Brain microvascular endothelial cell (primary cell): ENCODE data around the gene SEMA3F.

Source experiments
- DNase-seq: peaks from one replicate; pipeline ENCODE4 v3.0.0-alpha.2; 2020
- H3K27ac ChIP-seq: fragments of 250-450 bp; sonication (Bioruptor Pico); 2 replicates; pipeline ENCODE4 v1.5.1; 2020; ENCODE audit warnings: mild to moderate bottlenecking, moderate library complexity
- H3K27me3 ChIP-seq: fragments of 250-450 bp; sonication (Bioruptor Pico); replicated peaks from 2 replicates; pipeline ENCODE4 v1.5.1; 2020; ENCODE audit warnings: mild to moderate bottlenecking
- H3K36me3 ChIP-seq: fragments of 250-450 bp; sonication (Bioruptor Pico); replicated peaks from 2 replicates; pipeline ENCODE4 v1.5.1; 2020; ENCODE audit warnings: mild to moderate bottlenecking
- H3K4me3 ChIP-seq: 2 replicates; pipeline ENCODE4 v1.5.1; 2011; ENCODE audit warnings: low read depth, mild to moderate bottlenecking, control low read depth, low read length, moderate library complexity
- in situ Hi-C: cut with HindIII; loops from 2 replicates; pipeline ENCODE4 v1.10.0; 2017; ENCODE audit warnings: low sequenced_read_pairs, low pct_ligation_motif_present
- TF ChIP-seq, protein P1 (sequence below): IDR thresholded peaks from 2 replicates; pipeline ENCODE4 v1.5.1; 2011; ENCODE audit warnings: low read depth, mild to moderate bottlenecking, moderate library complexity, low read length, control low read depth, inconsistent platforms; ENCODE audit errors: missing control alignments

Gene SEMA3F

DNA sequence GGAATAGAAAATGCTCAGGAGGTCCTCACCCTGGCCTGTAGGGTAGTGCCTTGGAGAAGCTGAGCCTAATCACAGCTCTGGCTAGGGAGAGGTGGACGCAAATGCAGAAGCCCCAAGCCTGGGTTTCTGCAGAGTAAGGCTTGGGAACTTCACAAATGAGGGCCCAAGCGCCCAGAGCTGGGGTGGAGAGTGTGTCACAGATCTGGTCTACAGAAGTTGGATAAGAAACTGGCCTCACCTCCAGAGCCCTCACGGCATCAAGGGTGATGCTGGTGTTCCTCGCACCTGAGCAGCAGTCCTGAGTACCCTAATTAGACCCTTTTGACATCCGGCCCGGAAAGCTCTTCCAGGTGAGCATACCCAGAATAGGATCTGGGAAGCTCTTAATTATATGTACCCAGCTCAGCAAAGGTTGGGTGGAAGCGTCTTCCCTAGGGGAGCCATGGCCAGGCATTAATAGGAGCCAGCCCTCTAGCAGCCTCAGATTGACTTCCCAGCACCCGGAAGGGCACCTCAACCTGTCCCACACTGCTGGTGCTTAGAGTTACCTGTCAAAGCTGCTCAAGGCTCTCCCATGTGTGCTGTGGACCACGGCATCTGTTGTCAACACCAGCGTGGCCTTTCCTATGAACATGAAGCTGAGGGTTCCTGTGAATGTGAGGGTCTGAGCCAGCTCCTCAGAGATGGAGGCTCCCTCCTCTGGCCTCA is 34.6 kb upstream of the SEMA3F start:
- in situ Hi-C loops, result no loop called here

GRCh38 chr3:50121072-50122032 is 33.8 kb upstream of the SEMA3F start:
- in situ Hi-C loops, result no loop called here
- Histone ChIP-seq H3K27me3 (no peaks in the 10 kb centered on the region), H3K4me3 (no peak overlapping the region), H3K36me3 (peaks cover 43% of the 10 kb centered on the region), H3K27ac (no peak overlapping the region)
- peak; percentile 47 for DNase-seq
- TF ChIP-seq, protein P1, sequence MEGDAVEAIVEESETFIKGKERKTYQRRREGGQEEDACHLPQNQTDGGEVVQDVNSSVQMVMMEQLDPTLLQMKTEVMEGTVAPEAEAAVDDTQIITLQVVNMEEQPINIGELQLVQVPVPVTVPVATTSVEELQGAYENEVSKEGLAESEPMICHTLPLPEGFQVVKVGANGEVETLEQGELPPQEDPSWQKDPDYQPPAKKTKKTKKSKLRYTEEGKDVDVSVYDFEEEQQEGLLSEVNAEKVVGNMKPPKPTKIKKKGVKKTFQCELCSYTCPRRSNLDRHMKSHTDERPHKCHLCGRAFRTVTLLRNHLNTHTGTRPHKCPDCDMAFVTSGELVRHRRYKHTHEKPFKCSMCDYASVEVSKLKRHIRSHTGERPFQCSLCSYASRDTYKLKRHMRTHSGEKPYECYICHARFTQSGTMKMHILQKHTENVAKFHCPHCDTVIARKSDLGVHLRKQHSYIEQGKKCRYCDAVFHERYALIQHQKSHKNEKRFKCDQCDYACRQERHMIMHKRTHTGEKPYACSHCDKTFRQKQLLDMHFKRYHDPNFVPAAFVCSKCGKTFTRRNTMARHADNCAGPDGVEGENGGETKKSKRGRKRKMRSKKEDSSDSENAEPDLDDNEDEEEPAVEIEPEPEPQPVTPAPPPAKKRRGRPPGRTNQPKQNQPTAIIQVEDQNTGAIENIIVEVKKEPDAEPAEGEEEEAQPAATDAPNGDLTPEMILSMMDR, result peak; percentile 84

More for the DNA sequence above, 34.6 kb upstream of the SEMA3F start:
- H3K27me3 ChIP-seq, result no peaks in the 10 kb centered on the region
- no peak for DNase-seq
- TF ChIP-seq, protein P1, result no peak
- no peak overlapping the region for H3K27ac ChIP-seq
- H3K4me3 ChIP-seq, result no peak overlapping the region
- peaks cover 51% of the 10 kb centered on the region for H3K36me3 ChIP-seq

- TF ChIP-seq, protein P1, result peak; percentile 23
- DNase-seq, result no peak
- no peak overlapping the region for H3K27ac ChIP-seq
- in situ Hi-C loops, result no loop called here
- no peaks in the 10 kb centered on the region for H3K27me3 ChIP-seq
- peaks cover 36% of the 10 kb centered on the region for H3K36me3 ChIP-seq
- H3K4me3 ChIP-seq, result no peak overlapping the region
Observed at GRCh38 chr3:50122071-50122470, 33.1 kb upstream of the SEMA3F start.

GRCh38 chr3:50122661-50123391 is 32.3 kb upstream of the SEMA3F start:
- Histone ChIP-seq H3K36me3 (peaks cover 30% of the 10 kb centered on the region), H3K27me3 (no peaks in the 10 kb centered on the region), H3K4me3 (no peak overlapping the region), H3K27ac (no peak overlapping the region)
- in situ Hi-C loops, result no loop called here
- no peak for DNase-seq
- TF ChIP-seq, protein P1, result no peak

DNA sequence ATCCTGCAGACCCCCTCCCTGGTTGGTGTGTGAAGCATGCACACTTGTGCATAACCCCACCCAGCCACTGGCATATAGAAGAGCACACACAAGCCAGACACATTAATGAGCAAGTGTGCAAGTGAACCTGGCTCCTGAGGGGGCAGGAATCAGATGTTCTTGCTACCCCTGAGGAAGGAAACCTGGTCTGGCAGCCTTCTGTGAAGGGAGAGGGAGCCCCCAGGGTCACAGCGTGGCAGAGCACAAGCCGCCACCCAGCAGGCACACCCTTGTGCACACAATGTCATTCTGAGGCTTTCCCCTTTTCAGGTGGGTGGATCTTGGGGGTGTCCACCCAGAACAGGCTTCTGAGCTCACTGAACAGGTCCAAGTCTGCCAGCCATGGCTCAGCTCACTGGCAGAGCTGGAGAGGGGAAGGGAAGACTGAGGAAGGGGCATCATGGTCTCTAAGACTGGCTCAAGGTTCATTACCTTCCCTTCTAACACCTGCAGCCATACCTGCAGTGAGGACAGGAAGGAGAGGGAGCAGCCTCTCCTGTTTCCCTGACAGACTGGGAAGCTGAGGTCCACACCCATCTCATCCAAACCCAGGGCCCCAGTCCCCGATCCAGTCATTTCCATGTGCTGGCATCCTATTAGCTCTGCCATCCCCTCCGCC is 31.6 kb upstream of the SEMA3F start:
- TF ChIP-seq, protein P1, result no peak
- Histone ChIP-seq H3K4me3 (no peak overlapping the region), H3K27ac (no peak overlapping the region), H3K27me3 (no peaks in the 10 kb centered on the region), H3K36me3 (peaks cover 23% of the 10 kb centered on the region)
- in situ Hi-C loops, result no loop called here
- no peak for DNase-seq
